ENCODE results near the gene NME1. TPM values are rescaled to one million over a fixed set of nuclear protein-coding genes. Genes with fewer than 3 reads are reported as not detected.
"Not testable (repeated sequence)": the region's sequence is repeated elsewhere in the genome, so short reads cannot be mapped to it uniquely, and the experiment has no call there.

The NME1 gene
- total RNA-seq, 2 experiments from 2014 or later = 409 to 418 TPM

DNA sequence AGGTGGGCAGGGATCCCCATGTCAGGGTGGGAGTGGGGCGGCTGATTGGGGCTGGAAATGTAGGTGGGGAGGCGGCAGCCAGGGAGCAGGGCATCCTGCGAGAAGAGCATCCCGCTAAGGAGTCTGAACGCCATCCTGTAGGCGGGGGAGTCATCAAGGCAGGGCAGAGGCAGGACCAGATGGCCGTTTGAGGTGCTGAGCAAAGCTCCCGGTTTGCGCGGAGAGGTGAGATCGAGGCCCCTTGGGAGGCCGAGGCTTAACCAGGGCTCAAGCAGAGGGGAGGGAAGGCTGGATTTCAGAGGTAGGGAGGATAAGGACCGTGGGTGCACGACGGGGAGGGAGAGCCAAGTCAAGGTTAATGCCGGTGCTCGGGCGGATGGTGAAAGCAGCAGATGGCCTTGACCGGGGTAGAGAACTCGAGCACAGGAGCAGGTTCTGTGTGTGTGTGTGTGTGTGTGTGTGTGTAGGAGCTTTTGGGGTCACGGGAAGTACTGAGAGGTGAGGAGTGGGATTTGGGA, 12.4 kb downstream of the NME1 start:
- peaks cover 4% of the 10 kb centered on the region for H3K27me3 Mint-ChIP-seq
- peaks cover 55% of the 10 kb centered on the region for H3K36me3 Mint-ChIP-seq
- peaks cover 26% of the 10 kb centered on the region for H3K4me1 Mint-ChIP-seq
- no peak for DNase-seq
- no peaks in the 10 kb centered on the region for H3K9me3 Mint-ChIP-seq
- H3K27ac Mint-ChIP-seq = peak overlapping the region; percentile 94
- H3K4me3 Mint-ChIP-seq = peak overlapping the region; percentile 89

DNA sequence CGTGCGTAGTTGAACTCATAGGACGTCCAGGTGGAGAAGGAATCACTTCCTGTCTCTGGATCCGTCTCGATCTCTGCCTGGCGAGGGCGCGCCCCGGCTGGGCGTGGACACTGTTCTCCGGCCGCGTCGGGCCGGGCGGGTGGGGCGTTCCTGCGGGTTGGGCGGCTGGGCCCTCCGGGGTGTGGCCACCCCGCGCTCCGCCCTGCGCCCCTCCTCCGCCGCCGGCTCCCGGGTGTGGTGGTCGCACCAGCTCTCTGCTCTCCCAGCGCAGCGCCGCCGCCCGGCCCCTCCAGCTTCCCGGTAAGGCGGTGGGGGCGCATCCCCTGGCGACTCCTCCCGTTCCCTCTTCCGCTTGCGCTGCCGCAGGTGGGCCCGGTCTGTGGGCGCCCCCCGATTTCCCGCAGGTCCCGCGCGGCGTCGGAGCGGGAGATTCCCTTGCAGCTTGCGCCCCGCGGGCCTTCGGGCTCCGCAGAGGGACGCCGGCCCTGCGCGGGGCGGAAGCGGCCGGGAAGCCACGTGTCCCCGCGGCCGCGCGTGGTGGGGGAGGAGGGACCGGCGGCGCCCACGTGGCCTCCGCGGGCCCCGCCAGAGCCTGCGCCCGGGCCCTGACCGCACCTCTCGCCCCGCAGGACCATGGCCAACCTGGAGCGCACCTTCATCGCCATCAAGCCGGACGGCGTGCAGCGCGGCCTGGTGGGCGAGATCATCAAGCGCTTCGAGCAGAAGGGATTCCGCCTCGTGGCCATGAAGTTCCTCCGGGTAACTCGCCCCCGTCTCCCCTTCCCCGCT, 13.0 kb downstream of the NME1 start, which contains the start of gene NME2:
Gene NME2, plus strand, starts transcription at position 214 of the 789 bp plus-strand sequence. Its CDS starts 420 bp downstream, at position 634.
- Mint-ChIP-seq H3K4me1 (peaks cover 28% of the 10 kb centered on the region), H3K27me3 (peaks cover 4% of the 10 kb centered on the region), H3K36me3 (peaks cover 55% of the 10 kb centered on the region), H3K27ac (peak within 1 kb of the TSS; percentile 94), H3K9me3 (no peaks in the 10 kb centered on the region), H3K4me3 (peak within 1 kb of the TSS; percentile 92)
- DNase-seq = peak; percentile 86

DNA sequence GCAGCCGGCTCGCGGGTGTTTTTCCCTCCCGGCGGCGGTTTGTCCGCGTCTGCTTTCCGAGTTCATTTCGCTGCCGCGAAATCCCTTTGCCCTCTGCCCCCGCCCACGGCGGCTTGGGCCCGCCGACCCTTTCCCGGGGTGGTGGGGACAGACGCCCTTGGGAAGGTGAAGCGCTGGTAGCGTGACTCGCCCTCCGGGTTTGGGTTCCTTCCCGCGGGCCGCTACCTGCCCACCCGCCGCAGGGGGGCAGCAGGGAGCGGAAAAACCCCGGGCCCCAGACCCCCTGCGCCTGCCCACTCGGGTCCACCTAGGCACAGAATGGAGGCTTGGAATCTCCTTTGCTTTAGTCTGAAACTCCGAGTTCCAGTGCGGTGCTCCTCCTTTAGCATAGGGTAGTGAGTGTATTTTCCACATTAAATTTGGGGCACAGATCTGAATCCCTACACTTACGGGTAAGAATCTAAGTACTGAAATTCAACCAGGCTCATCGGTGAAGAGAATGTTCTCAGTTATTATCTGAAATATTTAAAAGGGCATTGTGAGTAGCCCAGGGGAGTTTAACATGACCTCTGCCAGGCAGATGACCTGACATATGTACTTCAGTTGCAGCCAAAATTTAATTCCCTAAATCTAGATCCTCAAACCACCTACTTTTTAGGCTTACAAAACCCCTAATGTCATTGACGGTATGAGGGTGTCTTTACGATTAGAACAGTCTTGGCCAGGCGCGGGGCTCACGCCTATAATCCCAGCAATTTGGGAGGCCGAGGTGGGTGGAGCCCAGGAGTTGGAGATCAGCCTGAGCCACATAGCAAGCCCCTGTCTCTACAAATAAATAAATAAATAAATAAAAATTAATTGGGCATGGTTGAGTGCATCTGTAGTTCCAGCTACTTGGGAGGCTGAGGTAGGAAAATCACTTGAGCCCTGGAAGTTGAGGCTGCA, 13.9 kb downstream of the NME1 start:
- Mint-ChIP-seq H3K36me3 (peaks cover 50% of the 10 kb centered on the region), H3K4me1 (peaks cover 28% of the 10 kb centered on the region), H3K9me3 (no peaks in the 10 kb centered on the region), H3K27ac (peak overlapping the region; percentile 94), H3K27me3 (peaks cover 4% of the 10 kb centered on the region), H3K4me3 (peak overlapping the region; percentile 92)
- peak; percentile 78 for DNase-seq

DNA sequence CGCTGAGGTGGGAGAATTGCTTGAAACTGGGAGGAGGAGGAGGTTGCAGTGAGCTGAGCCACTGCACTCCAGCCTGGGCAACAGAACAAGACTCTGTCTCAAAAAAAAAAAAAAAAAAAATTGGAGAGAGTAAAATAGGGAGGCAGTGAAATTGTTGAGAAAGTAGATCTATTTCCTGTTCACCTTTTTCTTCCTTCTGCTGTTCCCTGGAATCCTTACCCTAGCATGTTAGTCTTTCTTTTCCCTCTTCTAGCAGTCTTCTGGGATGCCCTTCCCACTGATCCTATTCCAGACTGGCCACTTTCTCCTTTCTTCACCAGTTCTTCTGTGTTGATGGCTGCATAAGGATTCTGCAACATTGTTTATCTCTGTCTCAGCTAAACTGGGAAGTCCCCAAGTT, 16.0 kb downstream of the NME1 start:
- Mint-ChIP-seq H3K27me3 (peaks cover 4% of the 10 kb centered on the region), H3K36me3 (peaks cover 49% of the 10 kb centered on the region)

DNA sequence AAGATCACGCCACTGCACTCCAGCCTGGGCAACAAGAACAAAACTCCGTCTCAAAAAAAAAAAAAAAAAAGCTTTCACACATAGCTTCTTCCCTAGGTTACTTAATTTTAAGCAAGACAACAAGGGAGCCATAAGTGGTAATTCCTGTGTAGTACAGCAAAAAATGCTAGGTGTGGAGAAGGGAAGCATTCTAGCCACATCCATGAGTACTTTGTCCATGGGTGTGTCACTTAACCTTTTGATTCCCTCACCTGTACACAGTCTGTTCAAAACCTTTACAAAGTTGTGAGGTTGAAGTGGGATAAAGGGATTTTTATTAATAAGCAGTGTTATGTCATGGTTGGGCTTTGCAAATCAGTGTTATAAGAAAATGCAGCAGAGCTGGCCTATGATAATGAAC, 17.4 kb downstream of the NME1 start:
- peaks cover 43% of the 10 kb centered on the region for H3K36me3 Mint-ChIP-seq
- H3K9me3 Mint-ChIP-seq = no peaks in the 10 kb centered on the region
- peaks cover 2% of the 10 kb centered on the region for H3K27me3 Mint-ChIP-seq
- DNase-seq = no peak
- no peak overlapping the region for H3K4me3 Mint-ChIP-seq
- peaks cover 19% of the 10 kb centered on the region for H3K4me1 Mint-ChIP-seq
- H3K27ac Mint-ChIP-seq = no peak overlapping the region

More for the DNA sequence above, 16.0 kb downstream of the NME1 start:
- Mint-ChIP-seq H3K4me1 (peaks cover 28% of the 10 kb centered on the region), H3K4me3 (peak overlapping the region; percentile 62), H3K27ac (peak overlapping the region; percentile 75), H3K9me3 (no peaks in the 10 kb centered on the region)
- no peak for DNase-seq

DNA sequence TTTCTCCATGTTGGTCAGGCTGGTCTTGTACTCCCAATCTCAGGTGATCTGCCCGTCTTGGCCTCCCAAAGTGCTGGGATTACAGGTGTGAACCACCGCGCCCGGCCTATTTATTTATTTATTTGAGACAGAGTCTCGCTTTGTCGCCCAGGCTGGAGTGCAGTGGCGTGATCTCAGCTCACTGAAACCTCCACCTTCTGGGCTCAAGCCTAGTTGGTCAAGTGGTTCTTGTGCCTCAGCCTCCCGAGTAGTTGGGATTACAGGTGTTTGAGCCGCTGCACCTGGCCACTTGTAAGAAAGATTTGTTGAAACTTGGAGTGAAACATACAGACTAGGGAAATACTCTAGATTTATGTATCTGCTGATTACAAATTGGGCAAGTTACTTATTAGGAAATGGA, 18.7 kb downstream of the NME1 start:
- H3K27me3 Mint-ChIP-seq, H3K4me3 Mint-ChIP-seq, H3K9me3 Mint-ChIP-seq, H3K27ac Mint-ChIP-seq, DNase-seq: not testable (repeated sequence)
- peaks cover 15% of the 10 kb centered on the region for H3K4me1 Mint-ChIP-seq
- peaks cover 41% of the 10 kb centered on the region for H3K36me3 Mint-ChIP-seq

- DNase-seq = no peak
- Mint-ChIP-seq H3K4me1 (peaks cover 5% of the 10 kb centered on the region), H3K9me3 (no peaks in the 10 kb centered on the region), H3K27ac (no peak overlapping the region), H3K36me3 (peaks cover 6% of the 10 kb centered on the region), H3K27me3 (no peaks in the 10 kb centered on the region), H3K4me3 (no peak overlapping the region)
These were observed 27.1 kb downstream of the NME1 start for GRCh38 chr17:51180486-51180885.

DNA sequence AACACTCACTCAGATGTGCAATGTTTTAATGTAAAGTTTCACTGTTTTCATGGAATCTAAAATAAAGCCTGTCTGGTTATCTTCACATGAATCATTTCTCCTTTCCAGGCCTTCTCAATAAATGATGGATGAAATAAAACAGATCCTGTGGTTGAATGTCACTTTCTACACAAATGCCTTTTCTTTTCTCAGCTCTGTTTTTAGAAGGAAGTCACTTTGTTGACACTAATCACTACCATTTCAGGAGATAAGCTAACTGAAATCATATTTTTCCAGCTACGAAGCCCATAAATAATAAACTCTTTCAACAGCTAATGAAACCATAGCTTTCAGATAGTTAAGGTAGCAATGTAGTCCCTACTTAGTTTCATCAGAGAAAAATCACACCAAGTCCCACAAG, 30.8 kb downstream of the NME1 start:
- Mint-ChIP-seq H3K9me3 (no peaks in the 10 kb centered on the region), H3K4me3 (no peak overlapping the region), H3K36me3 (peaks cover 14% of the 10 kb centered on the region), H3K4me1 (peaks cover 5% of the 10 kb centered on the region), H3K27me3 (no peaks in the 10 kb centered on the region), H3K27ac (no peak overlapping the region)
- DNase-seq = no peak

GRCh38 chr17:51185763-51186332, 32.5 kb downstream of the NME1 start:
- no peak for DNase-seq
- Mint-ChIP-seq H3K9me3 (no peaks in the 10 kb centered on the region), H3K4me3 (no peak overlapping the region), H3K27me3 (no peaks in the 10 kb centered on the region), H3K27ac (peak overlapping the region; percentile 0), H3K36me3 (peaks cover 14% of the 10 kb centered on the region), H3K4me1 (peaks cover 5% of the 10 kb centered on the region)

GRCh38 chr17:51188271-51188833, 35.0 kb downstream of the NME1 start:
- Mint-ChIP-seq H3K27me3 (no peaks in the 10 kb centered on the region), H3K27ac (no peak overlapping the region), H3K9me3 (no peaks in the 10 kb centered on the region), H3K4me3 (no peak overlapping the region), H3K4me1 (peaks cover 5% of the 10 kb centered on the region), H3K36me3 (peaks cover 15% of the 10 kb centered on the region)
- DNase-seq = no peak

GRCh38 chr17:51189162-51189561, 35.8 kb downstream of the NME1 start:
- Mint-ChIP-seq H3K4me3 (no peak overlapping the region), H3K9me3 (no peaks in the 10 kb centered on the region), H3K27ac (no peak overlapping the region), H3K27me3 (no peaks in the 10 kb centered on the region), H3K36me3 (peaks cover 19% of the 10 kb centered on the region), H3K4me1 (peaks cover 3% of the 10 kb centered on the region)
- no peak for DNase-seq

- H3K4me3 Mint-ChIP-seq = no peak overlapping the region
- no peaks in the 10 kb centered on the region for H3K9me3 Mint-ChIP-seq
- H3K27ac Mint-ChIP-seq = no peak overlapping the region
- H3K4me1 Mint-ChIP-seq = no peaks in the 10 kb centered on the region
- DNase-seq = no peak
- peaks cover 19% of the 10 kb centered on the region for H3K36me3 Mint-ChIP-seq
- no peaks in the 10 kb centered on the region for H3K27me3 Mint-ChIP-seq
These were observed 36.3 kb downstream of the NME1 start for GRCh38 chr17:51189628-51190027.

GRCh38 chr17:51191895-51192294, 38.5 kb downstream of the NME1 start:
- Mint-ChIP-seq H3K4me3 (no peak overlapping the region), H3K27me3 (no peaks in the 10 kb centered on the region), H3K4me1 (no peaks in the 10 kb centered on the region), H3K27ac (no peak overlapping the region), H3K36me3 (peaks cover 12% of the 10 kb centered on the region), H3K9me3 (no peaks in the 10 kb centered on the region)
- no peak for DNase-seq

GRCh38 chr17:51197754-51198153, 44.4 kb downstream of the NME1 start:
- Mint-ChIP-seq H3K27me3 (no peaks in the 10 kb centered on the region), H3K27ac (no peak overlapping the region), H3K9me3 (no peaks in the 10 kb centered on the region), H3K36me3 (peaks cover 7% of the 10 kb centered on the region), H3K4me1 (no peaks in the 10 kb centered on the region), H3K4me3 (no peak overlapping the region)
- no peak for DNase-seq
